Hepatocyte (in vitro differentiated cells): ENCODE measurements around the gene RBM19. TPM values are rescaled to one million over a fixed set of nuclear protein-coding genes. Genes with fewer than 3 reads are reported as not detected.

ENCODE experiments used
- DNase-seq: peaks from one replicate; pipeline ENCODE4 v3.0.0-alpha.2; 2016; ENCODE audit warnings: low spot score
- H2AFZ ChIP-seq: fragments of 200-600 bp; sonication (generic); 2 replicates; pipeline ENCODE4 v1.6.0; 2016; ENCODE audit warnings: antibody characterized with exemption, mild to moderate bottlenecking
- H3K27ac ChIP-seq: fragments of 200-600 bp; sonication (generic); 2 replicates; pipeline ENCODE4 v1.5.1; 2016; ENCODE audit warnings: mild to moderate bottlenecking
- H3K27me3 ChIP-seq: fragments of 200-600 bp; sonication (generic); 2 replicates; pipeline ENCODE4 v1.6.1; 2016
- H3K36me3 ChIP-seq: fragments of 200-600 bp; sonication (generic); replicated peaks from 2 replicates; pipeline ENCODE4 v1.5.1; 2016; ENCODE audit warnings: low read depth; ENCODE audit not compliant: insufficient read depth
- H3K4me1 ChIP-seq: fragments of 200-600 bp; sonication (generic); 2 replicates; pipeline ENCODE4 v1.5.1; 2016; ENCODE audit warnings: mild to moderate bottlenecking, moderate library complexity; ENCODE audit not compliant: insufficient read depth
- H3K4me2 ChIP-seq: fragments of 200-600 bp; sonication (generic); 2 replicates; pipeline ENCODE4 v1.6.0; 2016
- H3K4me3 ChIP-seq: fragments of 200-600 bp; sonication (generic); 2 replicates; pipeline ENCODE4 v1.5.1; 2016; ENCODE audit warnings: mild to moderate bottlenecking
- H3K79me2 ChIP-seq: fragments of 200-600 bp; sonication (generic); 2 replicates; pipeline ENCODE4 v1.6.0; 2017; ENCODE audit warnings: mild to moderate bottlenecking
- H3K9me2 ChIP-seq: fragments of 200-600 bp; sonication (generic); replicated peaks from 2 replicates; pipeline ENCODE4 v1.6.0; 2017; ENCODE audit warnings: mild to moderate bottlenecking; ENCODE audit not compliant: insufficient read depth
- H3K9me3 ChIP-seq: fragments of 200-600 bp; sonication (generic); 2 replicates; pipeline ENCODE4 v1.5.1; 2016; ENCODE audit warnings: low read depth, mild to moderate bottlenecking
- H4K20me1 ChIP-seq: fragments of 200-600 bp; sonication (generic); 2 replicates; pipeline ENCODE4 v1.6.0; 2016; ENCODE audit warnings: mild to moderate bottlenecking; ENCODE audit not compliant: insufficient read depth, poor library complexity, severe bottlenecking
- EZH2 ChIP-seq: fragments of 200-600 bp; sonication (generic); IDR thresholded peaks from 2 replicates; pipeline ENCODE4 v1.6.1; 2016; ENCODE audit warnings: antibody characterized with exemption, mild to moderate bottlenecking, borderline replicate concordance
- EZH2phosphoT487 ChIP-seq: fragments of 200-600 bp; sonication (generic); IDR thresholded peaks from one replicate; pipeline ENCODE4 v1.6.1; 2018; ENCODE audit warnings: antibody characterized with exemption, mild to moderate bottlenecking, low read depth, moderate library complexity; ENCODE audit not compliant: unreplicated experiment, severe bottlenecking
- WGBS: methylation state at CpG from one replicate; pipeline ENCODE4 v1.1.6; 2016; ENCODE audit warnings: low lambda C conversion rate; ENCODE audit errors: missing lambda C conversion rate; 5-methylcytosine and 5-hydroxymethylcytosine counted together
- polyA plus RNA-seq: library from polyadenylated mRNA; unstranded; fragments of >200 nt; fragmentation: Nextera tagmentation; extraction: Ambion mirVana; gene quantifications from 2 replicates; pipeline ENCODE4 v1.2.1, GENCODE V29; 2016
- total RNA-seq: library from RNA; depleted of rRNA; stranded (reverse); fragments of >200 nt; gene quantifications from 2 replicates; pipeline ENCODE4 v1.2.3, GENCODE V29; 2014
- TF ChIP-seq, protein P1 (sequence below): fragments of 200-600 bp; sonication (generic); IDR thresholded peaks from 2 replicates; pipeline ENCODE4 v1.5.1; 2016; ENCODE audit warnings: antibody characterized with exemption, mild to moderate bottlenecking; ENCODE audit not compliant: poor library complexity

Gene RBM19
- total and polyA plus RNA-seq, 2 experiments from 2014 or later = 14.5 to 16.8 TPM

DNA sequence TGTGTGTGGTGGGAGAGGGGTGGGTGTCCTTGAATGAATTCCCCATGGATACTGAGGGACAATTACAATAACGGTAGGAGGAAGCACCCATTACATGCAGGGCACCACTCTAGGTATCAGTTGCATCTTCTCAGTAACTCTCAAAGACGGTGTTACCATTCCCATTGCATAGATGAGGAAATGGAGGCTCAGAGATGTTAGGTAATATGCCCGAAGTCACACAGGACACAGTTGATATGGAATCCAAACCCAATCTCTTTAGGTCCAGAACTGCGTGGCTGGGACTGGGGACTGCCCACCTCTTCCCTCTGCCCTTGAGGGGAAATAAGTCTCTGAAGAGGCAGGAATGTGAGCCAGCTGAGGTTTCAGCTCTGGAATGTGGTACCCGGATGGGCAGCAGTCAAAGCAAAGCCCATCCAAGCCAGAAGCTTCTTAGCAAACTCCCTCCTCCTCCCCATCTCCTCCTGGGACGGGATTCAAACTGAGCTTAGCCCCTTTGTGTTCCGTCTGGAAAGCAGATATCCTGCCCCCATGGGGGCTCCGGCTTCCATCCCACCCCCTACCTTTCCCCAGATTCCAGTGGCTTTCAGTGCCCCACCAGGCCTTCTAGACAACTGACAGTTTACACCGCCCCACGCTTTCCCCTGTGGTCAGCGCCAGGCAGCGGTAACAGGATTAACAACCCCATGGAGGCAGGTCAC lies 187.5 kb downstream of the RBM19 start:
- Histone ChIP-seq H4K20me1 (no peaks in the 10 kb centered on the region), H3K27me3 (peaks cover 5% of the 10 kb centered on the region), H3K9me2 (no peaks in the 10 kb centered on the region), H3K79me2 (no peaks in the 10 kb centered on the region), H3K9me3 (no peaks in the 10 kb centered on the region), H2AFZ (no peak overlapping the region), H3K4me3 (no peak overlapping the region), H3K36me3 (no peaks in the 10 kb centered on the region), H3K4me1 (no peaks in the 10 kb centered on the region), H3K4me2 (no peak overlapping the region), H3K27ac (no peak overlapping the region)
- DNase-seq = no peak
- TF ChIP-seq, protein P1, sequence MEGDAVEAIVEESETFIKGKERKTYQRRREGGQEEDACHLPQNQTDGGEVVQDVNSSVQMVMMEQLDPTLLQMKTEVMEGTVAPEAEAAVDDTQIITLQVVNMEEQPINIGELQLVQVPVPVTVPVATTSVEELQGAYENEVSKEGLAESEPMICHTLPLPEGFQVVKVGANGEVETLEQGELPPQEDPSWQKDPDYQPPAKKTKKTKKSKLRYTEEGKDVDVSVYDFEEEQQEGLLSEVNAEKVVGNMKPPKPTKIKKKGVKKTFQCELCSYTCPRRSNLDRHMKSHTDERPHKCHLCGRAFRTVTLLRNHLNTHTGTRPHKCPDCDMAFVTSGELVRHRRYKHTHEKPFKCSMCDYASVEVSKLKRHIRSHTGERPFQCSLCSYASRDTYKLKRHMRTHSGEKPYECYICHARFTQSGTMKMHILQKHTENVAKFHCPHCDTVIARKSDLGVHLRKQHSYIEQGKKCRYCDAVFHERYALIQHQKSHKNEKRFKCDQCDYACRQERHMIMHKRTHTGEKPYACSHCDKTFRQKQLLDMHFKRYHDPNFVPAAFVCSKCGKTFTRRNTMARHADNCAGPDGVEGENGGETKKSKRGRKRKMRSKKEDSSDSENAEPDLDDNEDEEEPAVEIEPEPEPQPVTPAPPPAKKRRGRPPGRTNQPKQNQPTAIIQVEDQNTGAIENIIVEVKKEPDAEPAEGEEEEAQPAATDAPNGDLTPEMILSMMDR = no peak
- no peak for TF ChIP-seq EZH2phosphoT487
- no peak for TF ChIP-seq EZH2
- WGBS = 48% methylated on average over 12 of the region's 12 CpGs

DNA sequence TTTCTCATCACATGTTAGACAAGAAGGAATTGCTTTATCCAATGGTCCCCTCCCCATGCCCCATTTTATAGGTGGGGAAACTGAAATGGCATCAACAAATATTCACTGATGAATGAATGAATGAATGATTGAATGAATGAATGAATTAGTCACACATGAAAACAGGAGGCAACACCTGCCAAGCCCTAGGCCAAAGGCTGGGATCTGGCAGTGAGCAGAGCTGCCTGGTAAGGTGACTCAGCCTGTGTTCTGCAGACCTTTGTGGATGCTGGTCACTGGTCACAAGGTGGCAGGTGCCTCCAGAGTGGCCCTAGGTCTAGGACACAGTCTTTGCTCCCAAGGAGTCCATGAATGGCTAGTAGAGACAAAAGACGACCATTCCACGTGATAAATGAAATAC lies 188.4 kb downstream of the RBM19 start:
- H3K4me2 ChIP-seq = no peak overlapping the region
- no peaks in the 10 kb centered on the region for H3K79me2 ChIP-seq
- no peaks in the 10 kb centered on the region for H3K36me3 ChIP-seq
- H4K20me1 ChIP-seq = no peaks in the 10 kb centered on the region
- H3K27ac ChIP-seq = no peak overlapping the region
- DNase-seq = no peak
- H3K9me3 ChIP-seq = no peaks in the 10 kb centered on the region
- H3K4me3 ChIP-seq = no peak overlapping the region
- H2AFZ ChIP-seq = no peak overlapping the region
- no peaks in the 10 kb centered on the region for H3K9me2 ChIP-seq
- H3K4me1 ChIP-seq = no peaks in the 10 kb centered on the region
- 92% methylated on average over 2 of the region's 2 CpGs for WGBS
- no peak for TF ChIP-seq EZH2phosphoT487
- no peak for TF ChIP-seq EZH2
- TF ChIP-seq, protein P1 = no peak
- H3K27me3 ChIP-seq = peaks cover 5% of the 10 kb centered on the region

DNA sequence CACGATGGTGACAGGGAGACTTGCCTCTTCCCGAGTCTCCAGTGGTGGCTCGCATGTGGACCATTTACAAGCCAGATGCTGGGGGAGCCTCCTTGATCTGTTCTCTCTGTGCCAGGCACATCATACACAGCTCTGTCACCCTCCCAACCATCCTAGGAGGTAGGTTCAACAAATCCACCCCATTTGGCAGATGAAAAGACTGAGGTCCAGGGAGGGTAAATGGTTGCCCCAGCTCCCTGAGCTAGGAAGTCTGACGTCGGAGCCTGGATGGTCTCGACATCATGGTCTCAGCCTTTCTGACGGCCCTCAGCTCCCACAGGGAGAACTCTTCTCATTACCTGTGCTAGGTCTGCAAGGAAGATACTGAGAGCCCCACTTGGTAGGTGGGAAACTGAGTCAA lies 189.6 kb downstream of the RBM19 start:
- TF ChIP-seq EZH2 (no peak), EZH2phosphoT487 (no peak)
- TF ChIP-seq, protein P1 = no peak
- no peaks in the 10 kb centered on the region for H3K9me2 ChIP-seq
- H3K79me2 ChIP-seq = no peaks in the 10 kb centered on the region
- H3K4me2 ChIP-seq = no peak overlapping the region
- no peaks in the 10 kb centered on the region for H3K4me1 ChIP-seq
- no peak overlapping the region for H2AFZ ChIP-seq
- H3K9me3 ChIP-seq = no peaks in the 10 kb centered on the region
- no peak for DNase-seq
- H3K27ac ChIP-seq = no peak overlapping the region
- no peak overlapping the region for H3K4me3 ChIP-seq
- 91% methylated on average over 7 of the region's 7 CpGs for WGBS
- H3K36me3 ChIP-seq = no peaks in the 10 kb centered on the region
- H4K20me1 ChIP-seq = no peaks in the 10 kb centered on the region
- peaks cover 5% of the 10 kb centered on the region for H3K27me3 ChIP-seq
